ENCODE data around the gene FTSJ3. TPM values are rescaled to one million over a fixed set of nuclear protein-coding genes. Genes with fewer than 3 reads are reported as not detected.

Gene FTSJ3
- total and polyA plus RNA-seq, 2 experiments from 2014 or later: 29.2 to 61.5 TPM

DNA sequence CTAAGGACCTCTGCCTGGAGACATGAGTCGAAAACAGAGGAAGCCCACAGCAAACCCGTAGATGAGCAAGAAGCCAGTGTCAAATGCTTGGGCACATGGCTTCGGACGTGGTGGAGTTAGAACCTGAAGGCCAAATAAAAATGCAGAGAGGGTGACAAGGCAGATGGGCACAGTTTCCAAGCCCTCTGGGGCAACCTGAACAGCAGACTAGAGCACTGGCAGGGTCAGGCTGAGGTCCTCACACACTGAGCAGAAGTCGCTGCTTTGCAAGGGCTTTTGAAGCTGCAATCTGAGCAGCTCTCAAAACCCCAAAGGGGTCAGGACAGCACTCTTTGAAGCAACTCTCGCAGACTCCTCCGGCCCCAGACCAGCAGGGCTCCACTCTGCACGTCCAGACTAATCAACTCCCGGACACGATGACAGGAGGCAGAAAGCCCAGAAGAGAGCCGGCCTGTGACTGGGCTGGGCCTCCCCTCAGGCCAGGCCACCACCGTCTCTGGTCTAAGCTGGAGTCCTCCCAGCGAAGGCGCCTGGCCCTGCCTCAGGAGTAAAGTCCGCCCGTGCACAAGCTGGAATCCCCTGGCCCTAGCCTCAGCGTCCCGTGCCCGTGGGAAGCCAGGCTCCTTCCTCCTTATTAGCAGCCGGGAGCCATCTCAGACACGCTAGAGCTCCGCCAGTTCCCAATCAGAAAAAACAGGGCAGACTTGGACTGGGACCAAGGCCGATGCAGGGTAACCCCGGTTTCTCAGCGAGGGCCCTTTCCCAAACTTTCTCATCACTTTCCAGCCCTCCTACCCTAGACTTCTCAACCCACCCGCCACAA lies 14.1 kb upstream of the FTSJ3 start (continued):
- TF ChIP-seq, protein P1, sequence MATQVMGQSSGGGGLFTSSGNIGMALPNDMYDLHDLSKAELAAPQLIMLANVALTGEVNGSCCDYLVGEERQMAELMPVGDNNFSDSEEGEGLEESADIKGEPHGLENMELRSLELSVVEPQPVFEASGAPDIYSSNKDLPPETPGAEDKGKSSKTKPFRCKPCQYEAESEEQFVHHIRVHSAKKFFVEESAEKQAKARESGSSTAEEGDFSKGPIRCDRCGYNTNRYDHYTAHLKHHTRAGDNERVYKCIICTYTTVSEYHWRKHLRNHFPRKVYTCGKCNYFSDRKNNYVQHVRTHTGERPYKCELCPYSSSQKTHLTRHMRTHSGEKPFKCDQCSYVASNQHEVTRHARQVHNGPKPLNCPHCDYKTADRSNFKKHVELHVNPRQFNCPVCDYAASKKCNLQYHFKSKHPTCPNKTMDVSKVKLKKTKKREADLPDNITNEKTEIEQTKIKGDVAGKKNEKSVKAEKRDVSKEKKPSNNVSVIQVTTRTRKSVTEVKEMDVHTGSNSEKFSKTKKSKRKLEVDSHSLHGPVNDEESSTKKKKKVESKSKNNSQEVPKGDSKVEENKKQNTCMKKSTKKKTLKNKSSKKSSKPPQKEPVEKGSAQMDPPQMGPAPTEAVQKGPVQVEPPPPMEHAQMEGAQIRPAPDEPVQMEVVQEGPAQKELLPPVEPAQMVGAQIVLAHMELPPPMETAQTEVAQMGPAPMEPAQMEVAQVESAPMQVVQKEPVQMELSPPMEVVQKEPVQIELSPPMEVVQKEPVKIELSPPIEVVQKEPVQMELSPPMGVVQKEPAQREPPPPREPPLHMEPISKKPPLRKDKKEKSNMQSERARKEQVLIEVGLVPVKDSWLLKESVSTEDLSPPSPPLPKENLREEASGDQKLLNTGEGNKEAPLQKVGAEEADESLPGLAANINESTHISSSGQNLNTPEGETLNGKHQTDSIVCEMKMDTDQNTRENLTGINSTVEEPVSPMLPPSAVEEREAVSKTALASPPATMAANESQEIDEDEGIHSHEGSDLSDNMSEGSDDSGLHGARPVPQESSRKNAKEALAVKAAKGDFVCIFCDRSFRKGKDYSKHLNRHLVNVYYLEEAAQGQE (IDR thresholded peaks at IDR 0.05; ENCODE audit: unreplicated experiment): no peak
- TF ChIP-seq, protein P2, sequence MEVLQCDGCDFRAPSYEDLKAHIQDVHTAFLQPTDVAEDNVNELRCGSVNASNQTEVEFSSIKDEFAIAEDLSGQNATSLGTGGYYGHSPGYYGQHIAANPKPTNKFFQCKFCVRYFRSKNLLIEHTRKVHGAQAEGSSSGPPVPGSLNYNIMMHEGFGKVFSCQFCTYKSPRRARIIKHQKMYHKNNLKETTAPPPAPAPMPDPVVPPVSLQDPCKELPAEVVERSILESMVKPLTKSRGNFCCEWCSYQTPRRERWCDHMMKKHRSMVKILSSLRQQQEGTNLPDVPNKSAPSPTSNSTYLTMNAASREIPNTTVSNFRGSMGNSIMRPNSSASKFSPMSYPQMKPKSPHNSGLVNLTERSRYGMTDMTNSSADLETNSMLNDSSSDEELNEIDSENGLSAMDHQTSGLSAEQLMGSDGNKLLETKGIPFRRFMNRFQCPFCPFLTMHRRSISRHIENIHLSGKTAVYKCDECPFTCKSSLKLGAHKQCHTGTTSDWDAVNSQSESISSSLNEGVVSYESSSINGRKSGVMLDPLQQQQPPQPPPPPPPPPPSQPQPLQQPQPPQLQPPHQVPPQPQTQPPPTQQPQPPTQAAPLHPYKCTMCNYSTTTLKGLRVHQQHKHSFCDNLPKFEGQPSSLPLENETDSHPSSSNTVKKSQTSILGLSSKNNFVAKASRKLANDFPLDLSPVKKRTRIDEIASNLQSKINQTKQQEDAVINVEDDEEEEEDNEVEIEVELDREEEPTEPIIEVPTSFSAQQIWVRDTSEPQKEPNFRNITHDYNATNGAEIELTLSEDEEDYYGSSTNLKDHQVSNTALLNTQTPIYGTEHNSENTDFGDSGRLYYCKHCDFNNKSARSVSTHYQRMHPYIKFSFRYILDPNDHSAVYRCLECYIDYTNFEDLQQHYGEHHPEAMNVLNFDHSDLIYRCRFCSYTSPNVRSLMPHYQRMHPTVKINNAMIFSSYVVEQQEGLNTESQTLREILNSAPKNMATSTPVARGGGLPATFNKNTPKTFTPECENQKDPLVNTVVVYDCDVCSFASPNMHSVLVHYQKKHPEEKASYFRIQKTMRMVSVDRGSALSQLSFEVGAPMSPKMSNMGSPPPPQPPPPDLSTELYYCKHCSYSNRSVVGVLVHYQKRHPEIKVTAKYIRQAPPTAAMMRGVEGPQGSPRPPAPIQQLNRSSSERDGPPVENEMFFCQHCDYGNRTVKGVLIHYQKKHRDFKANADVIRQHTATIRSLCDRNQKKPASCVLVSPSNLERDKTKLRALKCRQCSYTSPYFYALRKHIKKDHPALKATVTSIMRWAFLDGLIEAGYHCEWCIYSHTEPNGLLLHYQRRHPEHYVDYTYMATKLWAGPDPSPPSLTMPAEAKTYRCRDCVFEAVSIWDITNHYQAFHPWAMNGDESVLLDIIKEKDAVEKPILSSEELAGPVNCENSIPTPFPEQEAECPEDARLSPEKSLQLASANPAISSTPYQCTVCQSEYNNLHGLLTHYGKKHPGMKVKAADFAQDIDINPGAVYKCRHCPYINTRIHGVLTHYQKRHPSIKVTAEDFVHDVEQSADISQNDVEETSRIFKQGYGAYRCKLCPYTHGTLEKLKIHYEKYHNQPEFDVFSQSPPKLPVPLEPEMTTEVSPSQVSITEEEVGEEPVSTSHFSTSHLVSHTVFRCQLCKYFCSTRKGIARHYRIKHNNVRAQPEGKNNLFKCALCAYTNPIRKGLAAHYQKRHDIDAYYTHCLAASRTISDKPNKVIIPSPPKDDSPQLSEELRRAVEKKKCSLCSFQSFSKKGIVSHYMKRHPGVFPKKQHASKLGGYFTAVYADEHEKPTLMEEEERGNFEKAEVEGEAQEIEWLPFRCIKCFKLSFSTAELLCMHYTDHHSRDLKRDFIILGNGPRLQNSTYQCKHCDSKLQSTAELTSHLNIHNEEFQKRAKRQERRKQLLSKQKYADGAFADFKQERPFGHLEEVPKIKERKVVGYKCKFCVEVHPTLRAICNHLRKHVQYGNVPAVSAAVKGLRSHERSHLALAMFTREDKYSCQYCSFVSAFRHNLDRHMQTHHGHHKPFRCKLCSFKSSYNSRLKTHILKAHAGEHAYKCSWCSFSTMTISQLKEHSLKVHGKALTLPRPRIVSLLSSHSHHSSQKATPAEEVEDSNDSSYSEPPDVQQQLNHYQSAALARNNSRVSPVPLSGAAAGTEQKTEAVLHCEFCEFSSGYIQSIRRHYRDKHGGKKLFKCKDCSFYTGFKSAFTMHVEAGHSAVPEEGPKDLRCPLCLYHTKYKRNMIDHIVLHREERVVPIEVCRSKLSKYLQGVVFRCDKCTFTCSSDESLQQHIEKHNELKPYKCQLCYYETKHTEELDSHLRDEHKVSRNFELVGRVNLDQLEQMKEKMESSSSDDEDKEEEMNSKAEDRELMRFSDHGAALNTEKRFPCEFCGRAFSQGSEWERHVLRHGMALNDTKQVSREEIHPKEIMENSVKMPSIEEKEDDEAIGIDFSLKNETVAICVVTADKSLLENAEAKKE (CRISPR knock-in tag; IDR thresholded peaks at IDR 0.05): no peak
- TF ChIP-seq JUNB (IDR thresholded peaks at IDR 0.05; ENCODE audit: unreplicated experiment) (no peak), ZNF331 (CRISPR knock-in tag; IDR thresholded peaks at IDR 0.05; ENCODE audit: low read depth) (no peak), ETS1 (IDR thresholded peaks at IDR 0.05) (no peak), CREB1 (CRISPR knock-in tag; IDR thresholded peaks at IDR 0.05; ENCODE audit: low read depth) (no peak)
